ENCODE results near the gene SKAP1. TPM values are rescaled to one million over a fixed set of nuclear protein-coding genes. Genes with fewer than 3 reads are reported as not detected.

Gene SKAP1
- total and polyA plus RNA-seq, 4 donors: 4.4 to 36.1 (median 24.7) TPM

DNA sequence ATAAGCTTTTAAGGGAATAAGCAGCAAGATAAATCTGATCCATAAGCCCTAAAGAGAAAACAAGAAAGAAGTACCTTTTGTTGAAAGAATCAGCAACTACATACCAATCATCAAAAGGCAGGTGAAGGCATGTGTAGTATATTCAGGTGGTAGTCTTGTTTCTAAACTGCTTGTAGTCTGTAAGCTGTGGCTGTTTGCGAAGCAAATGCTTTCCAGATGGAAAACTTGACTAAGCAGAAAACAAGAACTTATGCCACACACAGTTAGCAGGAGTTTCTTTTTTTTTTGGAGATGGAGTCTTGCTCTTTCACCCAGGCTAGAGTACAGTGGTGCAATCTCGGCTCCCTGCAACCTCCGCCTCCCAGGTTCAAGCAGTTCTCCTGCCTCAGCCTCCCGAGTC is 334.4 kb downstream of the SKAP1 start:
- Histone ChIP-seq H3K27ac (ENCODE audit: low read depth, low read length) (no peak overlapping the region), H3K27me3 (ENCODE audit: control insufficient read depth, insufficient read depth, low read length) (no peaks in the 10 kb centered on the region), H3K4me1 (ENCODE audit: control insufficient read depth, insufficient read depth, low read length) (peaks cover 8% of the 10 kb centered on the region), H3K4me3 (ENCODE audit: low read depth, low read length) (no peak overlapping the region), H3K9me3 (ENCODE audit: control insufficient read depth, insufficient read depth, low read length) (no peaks in the 10 kb centered on the region), H3K36me3 (ENCODE audit: control insufficient read depth, insufficient read depth, low read length) (peaks cover 30% of the 10 kb centered on the region)
- DNase-seq (ENCODE audit: low read depth in 4 of 6, low spot score in 6 of 6): no peak
- WGBS (ENCODE audit: insufficient coverage): no CpG with 5 or more reads among the region's 4 CpGs

DNA sequence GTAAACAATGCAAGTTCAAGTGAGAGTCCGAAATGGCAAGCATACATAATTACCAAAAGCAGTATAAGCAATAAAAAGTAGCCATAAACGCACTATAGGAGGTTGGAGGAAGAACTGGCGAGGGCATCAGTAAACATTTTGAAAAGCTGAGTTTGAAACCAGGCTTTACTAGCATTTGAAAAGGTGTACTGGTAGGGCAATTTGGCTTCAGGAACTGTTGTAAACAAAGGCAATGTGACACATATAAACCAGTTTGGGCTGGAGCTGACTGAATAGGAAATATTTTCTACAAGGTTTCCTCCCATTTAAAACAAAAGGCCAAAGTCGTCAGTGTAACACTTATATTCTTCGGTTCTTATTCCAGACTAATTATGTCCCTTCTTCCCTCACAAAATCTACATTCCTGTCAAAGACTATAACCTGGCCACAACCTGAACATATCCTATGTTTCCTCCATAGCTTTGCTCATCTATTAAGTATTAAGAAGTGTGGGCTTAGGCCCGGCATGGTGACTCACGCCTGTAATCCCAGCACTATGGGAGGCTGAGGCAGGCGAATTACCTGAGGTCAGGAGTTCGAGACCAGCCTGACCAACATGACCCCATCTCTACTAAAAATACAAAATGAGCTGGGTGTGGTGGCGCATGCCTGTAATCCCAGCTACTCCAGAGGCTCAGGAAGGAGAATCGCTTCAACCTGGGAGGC is 336.5 kb downstream of the SKAP1 start:
- Histone ChIP-seq H3K4me3 (ENCODE audit: low read depth, low read length) (no peak overlapping the region), H3K36me3 (ENCODE audit: control insufficient read depth, insufficient read depth, low read length) (peaks cover 33% of the 10 kb centered on the region), H3K9me3 (ENCODE audit: control insufficient read depth, insufficient read depth, low read length) (no peaks in the 10 kb centered on the region), H3K27ac (ENCODE audit: low read depth, low read length) (no peak overlapping the region), H3K27me3 (ENCODE audit: control insufficient read depth, insufficient read depth, low read length) (no peaks in the 10 kb centered on the region), H3K4me1 (ENCODE audit: control insufficient read depth, insufficient read depth, low read length) (no peaks in the 10 kb centered on the region)
- no peak for DNase-seq (ENCODE audit: low read depth in 4 of 6, low spot score in 6 of 6)
- WGBS (ENCODE audit: insufficient coverage): 83% methylated on average over 7 of the region's 11 CpGs

DNA sequence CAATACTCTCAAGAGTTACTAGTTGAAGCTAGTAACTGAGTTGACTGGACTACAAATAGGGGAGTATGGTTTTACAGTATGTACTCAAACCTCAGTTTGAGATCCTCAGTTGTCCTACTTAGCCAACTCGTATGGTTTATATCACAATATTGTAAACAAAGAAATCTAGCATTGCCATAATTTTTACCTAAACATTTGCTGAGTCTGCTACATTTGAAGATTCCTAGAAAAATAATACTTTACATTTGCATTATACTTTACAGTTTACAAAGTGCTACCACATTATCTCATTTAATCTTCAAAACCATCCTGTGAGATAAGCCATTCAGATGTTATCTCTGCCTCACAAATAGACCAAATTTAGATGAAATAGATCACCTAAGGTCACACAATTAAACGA is 345.1 kb downstream of the SKAP1 start:
- Histone ChIP-seq H3K27ac (ENCODE audit: low read depth, low read length) (no peak overlapping the region), H3K36me3 (ENCODE audit: control insufficient read depth, insufficient read depth, low read length) (peaks cover 3% of the 10 kb centered on the region), H3K9me3 (ENCODE audit: control insufficient read depth, insufficient read depth, low read length) (no peaks in the 10 kb centered on the region), H3K4me1 (ENCODE audit: control insufficient read depth, insufficient read depth, low read length) (peaks cover 5% of the 10 kb centered on the region), H3K27me3 (ENCODE audit: control insufficient read depth, insufficient read depth, low read length) (no peaks in the 10 kb centered on the region), H3K4me3 (ENCODE audit: low read depth, low read length) (no peak overlapping the region)
- no peak for DNase-seq (ENCODE audit: low read depth in 4 of 6, low spot score in 6 of 6)
- no CpG with 5 or more reads among the region's 2 CpGs for WGBS (ENCODE audit: insufficient coverage)

Small RNA genes lying within 50 kb of the gene (small RNA-seq; reads per million reads assigned to genes)
- gene MIR1203 (ENCODE audit: low replicate concordance) (not detected), gene RF00012 (ENCODE audit: low replicate concordance) (0.06 reads per million), gene RF00019 (ENCODE audit: low replicate concordance) (not detected), gene RNU6-1152P (ENCODE audit: low replicate concordance) (not detected), gene RNU6-1201P (ENCODE audit: low replicate concordance) (not detected)

Other genes starting within 250 kb of the SKAP1 start
- gene HOXB1, start 100.8 kb upstream of the SKAP1 start, total RNA-seq: under 1 TPM in 1 of 2 donors, not detected in 1; 0.20 TPM
- under 1 TPM; 0.16 to 0.32 TPM for gene HOXB1, start 100.8 kb upstream of the SKAP1 start, polyA plus RNA-seq (ENCODE audit: insufficient read length in 2 of 2)
- 10 to 100 TPM in 1 of 2 donors, 1 to 10 TPM in 1; 6.6 to 10.2 TPM for gene HOXB2, start 114.9 kb upstream of the SKAP1 start, total RNA-seq
- 10 to 100 TPM; 57.3 to 62.4 TPM for gene HOXB2, start 114.9 kb upstream of the SKAP1 start, polyA plus RNA-seq (ENCODE audit: insufficient read length in 2 of 2)
- gene HOXB4, start 148.1 kb upstream of the SKAP1 start, total RNA-seq: 1 to 10 TPM; 6.0 to 6.5 TPM
- 10 to 100 TPM; 13.5 to 16.6 TPM for gene HOXB4, start 148.1 kb upstream of the SKAP1 start, polyA plus RNA-seq (ENCODE audit: insufficient read length in 2 of 2)
- 10 to 100 TPM; 23.8 to 48.5 TPM for gene HOXB3, start 160.0 kb upstream of the SKAP1 start, total RNA-seq
- 100 to 1,000 TPM; 141 to 162 TPM for gene HOXB3, start 160.0 kb upstream of the SKAP1 start, polyA plus RNA-seq (ENCODE audit: insufficient read length in 2 of 2)
- gene HOXB5, start 163.6 kb upstream of the SKAP1 start, total RNA-seq: 1 to 10 TPM; 2.9 to 4.2 TPM
- 100 to 1,000 TPM; 108 to 116 TPM for gene HOXB5, start 163.6 kb upstream of the SKAP1 start, polyA plus RNA-seq (ENCODE audit: insufficient read length in 2 of 2)
- 10 to 100 TPM; 20.2 to 41.3 TPM for gene HOXB6, start 174.8 kb upstream of the SKAP1 start, total RNA-seq
- 100 to 1,000 TPM; 132 to 142 TPM for gene HOXB6, start 174.8 kb upstream of the SKAP1 start, polyA plus RNA-seq (ENCODE audit: insufficient read length in 2 of 2)
- gene HOXB7, start 180.8 kb upstream of the SKAP1 start, total RNA-seq: 10 to 100 TPM; 16.6 to 18.7 TPM
- 10 to 100 TPM; 80.7 to 99.7 TPM for gene HOXB7, start 180.8 kb upstream of the SKAP1 start, polyA plus RNA-seq (ENCODE audit: insufficient read length in 2 of 2)
- gene HOXB8, start 185.1 kb upstream of the SKAP1 start, total RNA-seq: 100 to 1,000 TPM in 1 of 2 donors, 10 to 100 TPM in 1; 23.7 to 110 TPM
- 100 to 1,000 TPM; 499 to 522 TPM for gene HOXB8, start 185.1 kb upstream of the SKAP1 start, polyA plus RNA-seq (ENCODE audit: insufficient read length in 2 of 2)
- 10 to 100 TPM; 19.8 to 23.9 TPM for gene HOXB9, start 196.1 kb upstream of the SKAP1 start, total RNA-seq
- gene HOXB9, start 196.1 kb upstream of the SKAP1 start, polyA plus RNA-seq (ENCODE audit: insufficient read length in 2 of 2): 100 to 1,000 TPM; 234 to 413 TPM